ENCODE data around the gene NOS1. TPM values are rescaled to one million over a fixed set of nuclear protein-coding genes. Genes with fewer than 3 reads are reported as not detected.

The NOS1 gene
- total RNA-seq, 1 donor from 2014 or later: 0.11 TPM

DNA sequence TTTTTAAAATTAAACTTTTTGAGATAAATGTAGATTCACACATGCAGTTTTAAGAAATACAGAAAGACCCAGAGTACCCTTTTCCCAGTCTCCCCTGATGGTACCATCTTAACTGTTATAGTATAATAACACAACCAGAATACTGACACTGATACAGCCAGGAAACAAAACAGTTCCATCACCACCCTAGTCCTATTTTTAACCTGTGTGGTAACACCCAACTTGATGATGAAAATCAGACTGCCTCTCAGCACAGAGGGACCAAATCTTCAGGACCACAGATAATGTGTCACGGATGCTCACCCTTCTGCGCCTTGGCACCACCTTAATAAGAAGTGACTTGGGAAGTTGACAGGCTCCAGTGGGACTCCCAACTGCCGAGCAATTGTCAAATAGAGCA is 189.3 kb downstream of the NOS1 start:
- Mint-ChIP-seq H3K36me3 (peaks cover 40% of the 10 kb centered on the region), H3K27me3 (ENCODE audit: insufficient read depth, low read depth) (no peaks in the 10 kb centered on the region), H3K27ac (no peak overlapping the region), H3K4me1 (no peaks in the 10 kb centered on the region), H3K4me3 (no peak overlapping the region), H3K9me3 (no peaks in the 10 kb centered on the region)
- Histone ChIP-seq H3K27me3 (no peaks in the 10 kb centered on the region), H4K20me1 (ENCODE audit: low read depth) (peaks cover 35% of the 10 kb centered on the region), H2AFZ (replicated peaks) (no peak overlapping the region), H3F3A (ENCODE audit: low read depth) (no peaks in the 10 kb centered on the region), H3K36me3 (peaks cover 62% of the 10 kb centered on the region), H3K4me1 (no peaks in the 10 kb centered on the region), H3K27ac (no peak overlapping the region), H3K9ac (no peak overlapping the region), H3K9me3 (ENCODE audit: low read depth) (no peaks in the 10 kb centered on the region), H3K4me3 (no peak overlapping the region), H3K4me2 (no peak overlapping the region), H3K79me2 (ENCODE audit: low read depth) (peaks cover 9% of the 10 kb centered on the region)
- DNase-seq (ENCODE audit: low spot score): no peak
- TF ChIP-seq EZH2phosphoT487 (IDR thresholded peaks at IDR 0.05) (no peak), EZH2 (IDR thresholded peaks at IDR 0.05) (no peak)
- TF ChIP-seq, protein P1, sequence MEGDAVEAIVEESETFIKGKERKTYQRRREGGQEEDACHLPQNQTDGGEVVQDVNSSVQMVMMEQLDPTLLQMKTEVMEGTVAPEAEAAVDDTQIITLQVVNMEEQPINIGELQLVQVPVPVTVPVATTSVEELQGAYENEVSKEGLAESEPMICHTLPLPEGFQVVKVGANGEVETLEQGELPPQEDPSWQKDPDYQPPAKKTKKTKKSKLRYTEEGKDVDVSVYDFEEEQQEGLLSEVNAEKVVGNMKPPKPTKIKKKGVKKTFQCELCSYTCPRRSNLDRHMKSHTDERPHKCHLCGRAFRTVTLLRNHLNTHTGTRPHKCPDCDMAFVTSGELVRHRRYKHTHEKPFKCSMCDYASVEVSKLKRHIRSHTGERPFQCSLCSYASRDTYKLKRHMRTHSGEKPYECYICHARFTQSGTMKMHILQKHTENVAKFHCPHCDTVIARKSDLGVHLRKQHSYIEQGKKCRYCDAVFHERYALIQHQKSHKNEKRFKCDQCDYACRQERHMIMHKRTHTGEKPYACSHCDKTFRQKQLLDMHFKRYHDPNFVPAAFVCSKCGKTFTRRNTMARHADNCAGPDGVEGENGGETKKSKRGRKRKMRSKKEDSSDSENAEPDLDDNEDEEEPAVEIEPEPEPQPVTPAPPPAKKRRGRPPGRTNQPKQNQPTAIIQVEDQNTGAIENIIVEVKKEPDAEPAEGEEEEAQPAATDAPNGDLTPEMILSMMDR (IDR thresholded peaks at IDR 0.05): no peak

DNA sequence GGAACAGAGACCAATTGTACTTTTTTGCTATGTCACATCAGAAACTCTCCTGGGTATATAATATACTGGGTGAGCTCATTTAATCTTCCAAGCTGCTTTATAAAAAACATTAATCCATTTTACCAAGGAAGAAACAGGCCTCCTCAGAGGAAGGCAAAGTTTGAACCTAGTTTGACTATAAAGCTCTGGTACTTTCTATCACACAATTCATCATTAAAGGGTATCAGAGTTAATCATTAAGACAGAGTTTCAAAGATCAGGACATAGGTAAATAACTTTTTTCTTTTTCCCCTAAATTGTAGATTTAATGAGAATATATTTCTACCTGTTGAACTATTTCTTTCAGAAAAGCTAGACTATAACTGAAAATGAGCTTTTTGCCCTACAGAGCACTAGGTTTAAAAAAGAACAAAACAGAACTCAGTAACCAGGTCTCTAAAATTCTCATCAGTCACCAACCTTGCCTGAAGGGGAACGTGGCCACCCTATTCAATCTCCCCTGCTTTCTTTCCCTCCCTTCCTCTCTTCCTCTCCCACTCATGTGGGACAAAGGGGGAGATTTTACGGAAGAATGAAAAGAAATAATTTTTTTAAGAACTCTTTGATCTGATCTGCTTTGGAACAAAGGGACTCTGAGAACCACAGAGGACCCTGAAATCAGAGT is 189.8 kb downstream of the NOS1 start:
- no peak overlapping the region for H3K4me3 ChIP-seq
- H3K4me1 ChIP-seq: no peaks in the 10 kb centered on the region
- no peak for DNase-seq (ENCODE audit: low spot score)
- Mint-ChIP-seq H3K36me3 (peaks cover 41% of the 10 kb centered on the region), H3K27ac (no peak overlapping the region), H3K4me3 (no peak overlapping the region), H3K9me3 (no peaks in the 10 kb centered on the region), H3K27me3 (ENCODE audit: insufficient read depth, low read depth) (no peaks in the 10 kb centered on the region), H3K4me1 (no peaks in the 10 kb centered on the region)
- no peaks in the 10 kb centered on the region for H3K27me3 ChIP-seq
- H3K9me3 ChIP-seq (ENCODE audit: low read depth): no peaks in the 10 kb centered on the region
- H2AFZ ChIP-seq (replicated peaks): no peak overlapping the region
- TF ChIP-seq, protein P1 (IDR thresholded peaks at IDR 0.05): no peak
- TF ChIP-seq EZH2phosphoT487 (IDR thresholded peaks at IDR 0.05): no peak
- no peak for TF ChIP-seq EZH2 (IDR thresholded peaks at IDR 0.05)
- H3K4me2 ChIP-seq: no peak overlapping the region
- peaks cover 57% of the 10 kb centered on the region for H3K36me3 ChIP-seq
- H3F3A ChIP-seq (ENCODE audit: low read depth): no peaks in the 10 kb centered on the region
- peaks cover 30% of the 10 kb centered on the region for H4K20me1 ChIP-seq (ENCODE audit: low read depth)
- no peak overlapping the region for H3K9ac ChIP-seq
- H3K79me2 ChIP-seq (ENCODE audit: low read depth): peaks cover 9% of the 10 kb centered on the region
- no peak overlapping the region for H3K27ac ChIP-seq

DNA sequence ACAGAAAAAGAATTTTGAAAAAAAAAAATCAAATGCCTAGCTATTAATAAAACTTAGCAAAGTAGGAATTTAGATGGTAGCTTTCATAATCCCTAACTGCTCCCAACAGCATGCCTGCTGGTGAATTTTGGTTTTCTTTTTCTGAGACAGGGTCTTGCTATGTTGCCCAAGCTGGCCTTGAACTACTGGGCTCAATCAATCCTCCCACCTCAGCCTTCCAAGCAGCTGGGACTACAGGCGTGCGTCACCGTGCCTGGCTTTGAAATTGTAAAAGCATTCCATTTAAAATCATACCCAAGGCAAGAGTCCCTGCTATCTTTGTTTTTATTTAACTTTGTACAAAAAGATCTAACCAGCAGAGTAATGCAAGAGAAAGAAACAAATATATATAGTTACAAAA is 191.9 kb downstream of the NOS1 start:
- Histone ChIP-seq H2AFZ (replicated peaks) (no peak overlapping the region), H3K4me1 (no peaks in the 10 kb centered on the region), H3K79me2 (ENCODE audit: low read depth) (peaks cover 9% of the 10 kb centered on the region), H3F3A (ENCODE audit: low read depth) (no peaks in the 10 kb centered on the region), H3K36me3 (peaks cover 53% of the 10 kb centered on the region), H3K27ac (no peak overlapping the region), H3K4me2 (no peak overlapping the region), H3K27me3 (no peaks in the 10 kb centered on the region), H3K4me3 (no peak overlapping the region), H4K20me1 (ENCODE audit: low read depth) (peaks cover 22% of the 10 kb centered on the region), H3K9ac (no peak overlapping the region), H3K9me3 (ENCODE audit: low read depth) (no peaks in the 10 kb centered on the region)
- DNase-seq (ENCODE audit: low spot score): no peak
- TF ChIP-seq EZH2 (IDR thresholded peaks at IDR 0.05): no peak
- TF ChIP-seq EZH2phosphoT487 (IDR thresholded peaks at IDR 0.05): no peak
- TF ChIP-seq, protein P1 (IDR thresholded peaks at IDR 0.05): no peak
- H3K4me3 Mint-ChIP-seq: no peak overlapping the region
- no peaks in the 10 kb centered on the region for H3K27me3 Mint-ChIP-seq (ENCODE audit: insufficient read depth, low read depth)
- peaks cover 44% of the 10 kb centered on the region for H3K36me3 Mint-ChIP-seq
- no peaks in the 10 kb centered on the region for H3K4me1 Mint-ChIP-seq
- no peak overlapping the region for H3K27ac Mint-ChIP-seq
- no peaks in the 10 kb centered on the region for H3K9me3 Mint-ChIP-seq
